ENCODE results near the gene DNAAF5. TPM values are rescaled to one million over a fixed set of nuclear protein-coding genes. Genes with fewer than 3 reads are reported as not detected.

The DNAAF5 gene
- 42.3 and 56.6 TPM in 2 replicates for total RNA-seq

DNA sequence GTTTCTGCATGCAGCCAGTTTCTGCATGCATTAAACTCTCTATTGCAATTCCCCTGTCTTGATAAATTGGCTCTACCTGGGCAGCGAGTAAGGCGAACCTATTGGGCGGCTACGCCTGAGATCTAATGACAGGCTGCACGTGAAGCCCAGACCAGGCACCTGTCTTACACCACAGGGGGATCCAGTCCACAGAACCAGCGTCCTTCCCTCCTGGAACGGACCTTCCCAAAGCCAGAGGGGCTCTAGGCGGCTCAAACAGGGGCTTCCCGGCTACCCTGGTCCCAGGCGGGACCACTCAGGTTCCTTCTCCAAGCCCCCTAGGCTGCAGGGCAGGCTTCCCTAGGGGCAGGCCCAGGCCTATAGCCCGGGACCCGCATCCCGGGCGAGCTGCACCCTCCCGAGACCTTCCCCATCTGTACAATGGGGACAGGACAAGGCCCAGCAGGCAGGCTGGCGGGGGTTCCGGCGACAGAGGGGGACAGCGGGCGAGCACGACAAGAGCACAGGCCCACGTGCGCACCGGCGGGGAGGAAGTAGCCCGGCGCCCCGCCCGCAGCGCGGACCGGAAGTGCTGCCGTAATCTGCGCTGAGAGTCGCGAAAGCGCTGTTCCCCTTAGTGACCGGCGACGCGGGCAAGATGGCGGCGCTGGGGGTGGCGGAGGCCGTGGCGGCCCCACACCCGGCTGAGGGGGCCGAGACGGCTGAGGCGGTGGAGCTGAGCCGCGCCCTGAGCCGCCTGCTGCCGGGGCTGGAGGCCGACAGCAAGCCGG is at the start of gene DNAAF5:
Gene DNAAF5, plus strand, starts transcription at position 616 of the 770 bp plus-strand sequence. Its CDS starts 22 bp downstream, at position 638.

DNA sequence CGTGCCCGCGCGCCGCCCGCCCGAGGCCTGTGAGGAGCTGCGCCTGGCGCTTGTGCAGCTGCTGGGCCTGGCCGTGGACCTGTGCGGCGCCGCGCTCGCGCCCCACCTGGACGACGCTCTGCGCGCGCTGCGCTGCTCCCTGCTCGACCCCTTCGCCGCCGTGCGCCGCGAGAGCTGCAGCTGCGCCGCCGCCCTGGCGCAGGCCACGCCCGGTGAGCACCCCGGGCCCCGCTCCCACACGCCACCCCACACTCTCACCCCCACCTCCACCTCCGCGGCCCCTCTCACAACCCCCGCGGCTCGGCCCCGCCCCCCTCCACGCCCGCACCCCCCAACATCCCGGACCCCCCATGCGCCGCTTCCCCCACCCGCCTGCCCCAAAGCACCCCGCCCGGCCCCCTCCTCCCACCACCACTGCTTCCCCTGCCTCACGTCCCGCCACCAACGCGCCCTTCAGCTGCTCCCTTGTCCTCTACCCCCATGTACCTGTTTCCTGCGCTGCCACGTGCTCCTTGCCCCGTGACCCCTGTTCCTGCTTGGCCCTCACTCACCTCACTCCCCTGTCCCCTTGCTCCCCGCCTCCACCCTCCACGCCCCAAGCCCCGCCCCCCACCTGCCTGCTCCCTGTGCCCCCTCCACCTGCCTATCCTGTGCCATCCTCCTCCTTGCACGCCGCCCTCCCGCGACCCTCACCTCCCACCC is 756 bp downstream of the DNAAF5 start, which contains the start of gene PRKAR1B:
Gene PRKAR1B, minus strand, starts transcription at position 178 of the 702 bp plus-strand sequence. CDS start 15,776 bp downstream, outside the sequence.

DNA sequence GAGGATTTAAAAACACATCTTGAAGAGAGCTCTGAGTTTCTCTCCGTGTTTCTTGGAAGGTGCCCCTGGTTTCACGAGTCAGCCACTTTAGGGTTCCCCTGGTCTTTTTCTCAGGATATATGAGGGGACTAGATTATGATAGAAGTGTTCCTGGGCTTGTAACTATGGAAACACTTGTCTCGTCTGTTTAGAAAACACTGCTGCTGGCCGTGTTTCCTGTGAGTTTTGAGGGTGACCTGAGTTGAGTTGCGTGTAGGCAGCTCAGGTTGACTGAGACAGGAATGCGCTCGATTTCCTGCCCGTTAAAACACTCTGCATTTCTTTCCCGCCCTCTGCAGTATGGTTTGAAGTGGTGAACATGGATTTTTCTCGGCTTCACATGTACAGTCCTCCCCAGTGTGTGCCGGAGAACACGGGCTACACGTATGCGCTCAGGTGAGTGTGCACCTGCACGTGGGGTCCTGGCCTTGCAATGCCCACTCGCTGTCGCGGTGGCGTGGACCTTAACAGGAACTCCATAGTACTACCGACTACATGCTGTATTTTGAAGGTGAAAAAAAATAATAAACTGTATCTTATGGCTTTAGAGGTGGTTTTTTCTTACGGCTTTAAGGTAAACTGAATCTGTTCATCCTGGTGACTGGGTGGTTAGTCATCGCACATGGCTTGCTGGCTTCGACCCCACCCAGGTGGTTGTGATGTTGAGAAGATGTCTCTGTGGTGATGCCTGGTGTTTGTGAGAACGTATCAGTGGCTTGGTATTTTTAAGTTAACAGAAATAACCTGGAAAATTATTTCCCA is 105.9 kb downstream of the DNAAF5 start, which contains the start of gene SUN1:
Gene SUN1, plus strand, starts transcription at position 310 of the 801 bp plus-strand sequence. Its CDS starts 49 bp downstream, at position 359.

Other genes starting within 250 kb of the DNAAF5 start
- 50.0 and 55.4 TPM in 2 replicates for gene PDGFA, start 206.9 kb upstream of the DNAAF5 start, total RNA-seq
- 12.2 and 14.5 TPM in 2 replicates for gene PRKAR1B, start 582 bp downstream of the DNAAF5 start, total RNA-seq
- 167 and 264 TPM in 2 replicates for gene SUN1, start 105.8 kb downstream of the DNAAF5 start, total RNA-seq
- 25.5 and 26.5 TPM in 2 replicates for gene GET4, start 149.9 kb downstream of the DNAAF5 start, total RNA-seq
- 0.22 and 0.27 TPM in 2 replicates for gene ADAP1, start 228.0 kb downstream of the DNAAF5 start, total RNA-seq
- gene COX19, start 248.8 kb downstream of the DNAAF5 start, total RNA-seq: 10.7 and 11.8 TPM in 2 replicates